GM12891 (cell line): ENCODE measurements around the gene MYEF2.

Experiments
- POLR2A ChIP-seq: IDR thresholded peaks from 2 replicates; pipeline ENCODE4 v1.6.1; 2011; ENCODE audit warnings: low read depth, low read length, control low read depth
- POLR2AphosphoS5 ChIP-seq: IDR thresholded peaks from 2 replicates; pipeline ENCODE4 v1.6.1; 2011; ENCODE audit warnings: low read depth, low read length, control low read depth
- POU2F2 ChIP-seq: IDR thresholded peaks from 2 replicates; pipeline ENCODE4 v1.6.1; 2011; ENCODE audit warnings: low read depth, mild to moderate bottlenecking, control low read depth, low read length, moderate library complexity
- SPI1 ChIP-seq: IDR thresholded peaks from 2 replicates; pipeline ENCODE4 v1.6.1; 2011; ENCODE audit warnings: low read depth, low read length, control low read depth
- TAF1 ChIP-seq: IDR thresholded peaks from 2 replicates; pipeline ENCODE4 v1.6.1; 2011; ENCODE audit warnings: low read depth, low read length, control low read depth

DNA sequence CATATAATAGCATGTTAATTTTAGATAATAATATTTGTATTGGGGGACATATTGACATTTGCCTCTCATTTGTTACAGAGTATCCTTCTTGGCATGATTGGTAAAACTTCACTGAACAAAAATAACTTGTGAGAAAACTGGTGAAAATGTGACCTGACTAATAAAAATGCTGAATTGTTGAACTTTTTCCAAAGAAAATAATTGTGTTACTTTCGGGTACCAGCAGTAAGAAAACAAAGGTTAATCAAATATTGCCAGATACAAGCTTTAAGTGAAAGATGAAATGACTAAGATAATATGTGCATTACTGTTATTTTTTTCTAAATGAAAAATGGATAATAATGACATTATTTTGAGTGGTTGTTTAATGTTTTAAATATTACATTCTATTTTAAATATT, 43.2 kb upstream of the MYEF2 start:
- no peak for TF ChIP-seq TAF1
- TF ChIP-seq POLR2AphosphoS5 = no peak
- no peak for TF ChIP-seq POLR2A
- no peak for TF ChIP-seq POU2F2
- no peak for TF ChIP-seq SPI1
